ENCODE data around the gene USP54. TPM values are rescaled to one million over a fixed set of nuclear protein-coding genes. Genes with fewer than 3 reads are reported as not detected.

The USP54 gene
- total and polyA plus RNA-seq, 9 of the 15 experiments (the other 6 are each of a cell fraction or from before 2014, with no cell fraction given): 3.8 to 40.1 (median 16.9) TPM

DNA sequence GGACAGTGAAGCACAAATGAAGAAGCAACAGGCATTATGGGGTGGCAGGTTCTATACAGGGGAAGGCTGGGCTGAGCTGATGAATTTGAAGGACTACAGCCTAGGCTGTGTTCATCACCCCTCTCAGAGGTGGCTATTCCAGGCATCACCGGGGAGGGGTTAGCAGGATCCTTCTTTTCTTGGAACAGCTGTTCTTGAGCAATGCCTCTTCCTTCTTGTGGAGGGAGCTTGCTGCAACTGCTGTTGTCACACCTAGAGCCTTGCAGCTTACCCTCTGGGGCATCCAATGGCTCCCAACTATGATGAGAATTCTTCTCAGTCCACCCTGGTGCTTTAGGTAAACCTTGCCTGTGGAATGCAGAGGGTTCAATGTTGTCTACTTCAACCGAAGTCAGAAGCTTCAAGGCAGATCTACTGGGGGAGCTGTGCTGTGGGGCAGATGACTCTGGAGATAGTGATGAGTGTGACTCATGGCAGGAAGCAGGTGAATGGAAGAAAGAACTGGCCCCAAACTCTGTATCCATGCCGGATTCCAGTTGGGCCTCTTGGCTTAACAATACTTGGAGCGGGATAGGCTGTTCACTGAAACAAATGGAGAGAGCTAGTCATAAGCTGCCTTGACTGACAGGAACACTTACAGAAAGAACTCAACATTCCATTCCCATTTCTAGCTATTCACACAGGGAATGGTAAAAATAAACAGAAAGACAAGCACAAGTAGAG, 73.8 kb downstream of the USP54 start (continued):
- TF ChIP-seq ZNF324 (CRISPR knock-in tag; IDR thresholded peaks at IDR 0.05): peak; percentile 46; the same call in 1 of the 2 replicates
- no peak for TF ChIP-seq HDAC8 (tag; IDR thresholded peaks at IDR 0.05)
- peak; percentile 27; the same call in 1 of the 2 replicates for TF ChIP-seq NFE2 (IDR thresholded peaks at IDR 0.05; ENCODE audit: low read depth)
- peak; percentile 71 for TF ChIP-seq TCF3 (CRISPR knock-in tag; IDR thresholded peaks at IDR 0.05)
- TF ChIP-seq LEF1 (IDR thresholded peaks at IDR 0.05): peak; percentile 60; the same call in 1 of the 2 replicates
- 0 out of 2 replicates have a peak, but pooled peaks have one; percentile 48 for TF ChIP-seq ZNF589 (CRISPR knock-in tag; IDR thresholded peaks at IDR 0.05; ENCODE audit: low read depth)
- peak; percentile 72; the same call in 1 of the 2 replicates for TF ChIP-seq EP300 (IDR thresholded peaks at IDR 0.05; ENCODE audit: low read length)
- TF ChIP-seq, protein P1, sequence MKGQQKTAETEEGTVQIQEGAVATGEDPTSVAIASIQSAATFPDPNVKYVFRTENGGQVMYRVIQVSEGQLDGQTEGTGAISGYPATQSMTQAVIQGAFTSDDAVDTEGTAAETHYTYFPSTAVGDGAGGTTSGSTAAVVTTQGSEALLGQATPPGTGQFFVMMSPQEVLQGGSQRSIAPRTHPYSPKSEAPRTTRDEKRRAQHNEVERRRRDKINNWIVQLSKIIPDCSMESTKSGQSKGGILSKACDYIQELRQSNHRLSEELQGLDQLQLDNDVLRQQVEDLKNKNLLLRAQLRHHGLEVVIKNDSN (CRISPR knock-in tag; IDR thresholded peaks at IDR 0.05): peak; percentile 33; the same call in 1 of the 2 replicates
- TF ChIP-seq HDAC2 (IDR thresholded peaks at IDR 0.05): 0 out of 2 replicates have a peak, but pooled peaks have one; percentile 68
- TF ChIP-seq CHD2 (IDR thresholded peaks at IDR 0.05; ENCODE audit: low read depth, low read length): no peak
- TF ChIP-seq, protein P2, sequence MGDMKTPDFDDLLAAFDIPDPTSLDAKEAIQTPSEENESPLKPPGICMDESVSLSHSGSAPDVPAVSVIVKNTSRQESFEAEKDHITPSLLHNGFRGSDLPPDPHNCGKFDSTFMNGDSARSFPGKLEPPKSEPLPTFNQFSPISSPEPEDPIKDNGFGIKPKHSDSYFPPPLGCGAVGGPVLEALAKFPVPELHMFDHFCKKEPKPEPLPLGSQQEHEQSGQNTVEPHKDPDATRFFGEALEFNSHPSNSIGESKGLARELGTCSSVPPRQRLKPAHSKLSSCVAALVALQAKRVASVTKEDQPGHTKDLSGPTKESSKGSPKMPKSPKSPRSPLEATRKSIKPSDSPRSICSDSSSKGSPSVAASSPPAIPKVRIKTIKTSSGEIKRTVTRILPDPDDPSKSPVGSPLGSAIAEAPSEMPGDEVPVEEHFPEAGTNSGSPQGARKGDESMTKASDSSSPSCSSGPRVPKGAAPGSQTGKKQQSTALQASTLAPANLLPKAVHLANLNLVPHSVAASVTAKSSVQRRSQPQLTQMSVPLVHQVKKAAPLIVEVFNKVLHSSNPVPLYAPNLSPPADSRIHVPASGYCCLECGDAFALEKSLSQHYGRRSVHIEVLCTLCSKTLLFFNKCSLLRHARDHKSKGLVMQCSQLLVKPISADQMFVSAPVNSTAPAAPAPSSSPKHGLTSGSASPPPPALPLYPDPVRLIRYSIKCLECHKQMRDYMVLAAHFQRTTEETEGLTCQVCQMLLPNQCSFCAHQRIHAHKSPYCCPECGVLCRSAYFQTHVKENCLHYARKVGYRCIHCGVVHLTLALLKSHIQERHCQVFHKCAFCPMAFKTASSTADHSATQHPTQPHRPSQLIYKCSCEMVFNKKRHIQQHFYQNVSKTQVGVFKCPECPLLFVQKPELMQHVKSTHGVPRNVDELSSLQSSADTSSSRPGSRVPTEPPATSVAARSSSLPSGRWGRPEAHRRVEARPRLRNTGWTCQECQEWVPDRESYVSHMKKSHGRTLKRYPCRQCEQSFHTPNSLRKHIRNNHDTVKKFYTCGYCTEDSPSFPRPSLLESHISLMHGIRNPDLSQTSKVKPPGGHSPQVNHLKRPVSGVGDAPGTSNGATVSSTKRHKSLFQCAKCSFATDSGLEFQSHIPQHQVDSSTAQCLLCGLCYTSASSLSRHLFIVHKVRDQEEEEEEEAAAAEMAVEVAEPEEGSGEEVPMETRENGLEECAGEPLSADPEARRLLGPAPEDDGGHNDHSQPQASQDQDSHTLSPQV (IDR thresholded peaks at IDR 0.05): peak; percentile 61
- TF ChIP-seq GATAD2B (IDR thresholded peaks at IDR 0.05; ENCODE audit: borderline replicate concordance): no peak
- TF ChIP-seq, protein P3, sequence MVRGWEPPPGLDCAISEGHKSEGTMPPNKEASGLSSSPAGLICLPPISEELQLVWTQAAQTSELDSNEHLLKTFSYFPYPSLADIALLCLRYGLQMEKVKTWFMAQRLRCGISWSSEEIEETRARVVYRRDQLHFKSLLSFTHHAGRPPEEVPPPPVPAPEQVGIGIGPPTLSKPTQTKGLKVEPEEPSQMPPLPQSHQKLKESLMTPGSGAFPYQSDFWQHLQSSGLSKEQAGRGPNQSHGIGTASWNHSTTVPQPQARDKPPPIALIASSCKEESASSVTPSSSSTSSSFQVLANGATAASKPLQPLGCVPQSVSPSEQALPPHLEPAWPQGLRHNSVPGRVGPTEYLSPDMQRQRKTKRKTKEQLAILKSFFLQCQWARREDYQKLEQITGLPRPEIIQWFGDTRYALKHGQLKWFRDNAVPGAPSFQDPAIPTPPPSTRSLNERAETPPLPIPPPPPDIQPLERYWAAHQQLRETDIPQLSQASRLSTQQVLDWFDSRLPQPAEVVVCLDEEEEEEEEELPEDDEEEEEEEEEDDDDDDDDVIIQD (CRISPR knock-in tag; IDR thresholded peaks at IDR 0.05): 0 out of 2 replicates have a peak, but pooled peaks have one; percentile 56
- no peak for TF ChIP-seq ZNF717 (CRISPR knock-in tag; IDR thresholded peaks at IDR 0.05)
- 0 out of 2 replicates have a peak, but pooled peaks have one; percentile 23 for TF ChIP-seq FOXP1 (CRISPR knock-in tag; IDR thresholded peaks at IDR 0.05)
- TF ChIP-seq, protein P4, sequence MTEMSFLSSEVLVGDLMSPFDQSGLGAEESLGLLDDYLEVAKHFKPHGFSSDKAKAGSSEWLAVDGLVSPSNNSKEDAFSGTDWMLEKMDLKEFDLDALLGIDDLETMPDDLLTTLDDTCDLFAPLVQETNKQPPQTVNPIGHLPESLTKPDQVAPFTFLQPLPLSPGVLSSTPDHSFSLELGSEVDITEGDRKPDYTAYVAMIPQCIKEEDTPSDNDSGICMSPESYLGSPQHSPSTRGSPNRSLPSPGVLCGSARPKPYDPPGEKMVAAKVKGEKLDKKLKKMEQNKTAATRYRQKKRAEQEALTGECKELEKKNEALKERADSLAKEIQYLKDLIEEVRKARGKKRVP (CRISPR knock-in tag; IDR thresholded peaks at IDR 0.05): 0 out of 2 replicates have a peak, but pooled peaks have one; percentile 12
- peak; percentile 43 for TF ChIP-seq CXXC5 (CRISPR knock-in tag; IDR thresholded peaks at IDR 0.05)
- TF ChIP-seq KAT2B (IDR thresholded peaks at IDR 0.05; ENCODE audit: low read depth, low read length): no peak
- TF ChIP-seq, protein P5, sequence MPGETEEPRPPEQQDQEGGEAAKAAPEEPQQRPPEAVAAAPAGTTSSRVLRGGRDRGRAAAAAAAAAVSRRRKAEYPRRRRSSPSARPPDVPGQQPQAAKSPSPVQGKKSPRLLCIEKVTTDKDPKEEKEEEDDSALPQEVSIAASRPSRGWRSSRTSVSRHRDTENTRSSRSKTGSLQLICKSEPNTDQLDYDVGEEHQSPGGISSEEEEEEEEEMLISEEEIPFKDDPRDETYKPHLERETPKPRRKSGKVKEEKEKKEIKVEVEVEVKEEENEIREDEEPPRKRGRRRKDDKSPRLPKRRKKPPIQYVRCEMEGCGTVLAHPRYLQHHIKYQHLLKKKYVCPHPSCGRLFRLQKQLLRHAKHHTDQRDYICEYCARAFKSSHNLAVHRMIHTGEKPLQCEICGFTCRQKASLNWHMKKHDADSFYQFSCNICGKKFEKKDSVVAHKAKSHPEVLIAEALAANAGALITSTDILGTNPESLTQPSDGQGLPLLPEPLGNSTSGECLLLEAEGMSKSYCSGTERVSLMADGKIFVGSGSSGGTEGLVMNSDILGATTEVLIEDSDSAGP (CRISPR knock-in tag; IDR thresholded peaks at IDR 0.05): no peak
- TF ChIP-seq ZNF316 (IDR thresholded peaks at IDR 0.05): no peak

All from K562 (cell line).